Left ventricle myocardium superior (tissue), 1 donor: ENCODE data around the gene SH3PXD2A. TPM values are rescaled to one million over a fixed set of nuclear protein-coding genes. Genes with fewer than 3 reads are reported as not detected.
"Not testable (repeated sequence)": the region's sequence is repeated elsewhere in the genome, so short reads cannot be mapped to it uniquely, and the experiment has no call there.

Experiments used
- ATAC-seq: fragments of 200-7000 bp; cut with Tn5 transposase; one replicate; pipeline ENCODE4 v1.9.1; 2020; ENCODE audit warnings: mild to moderate bottlenecking, moderate library complexity
- DNase-seq: peaks from one replicate; pipeline ENCODE4 v3.0.0-alpha.2; 2020
- intact Hi-C: fragments of 100-400 bp; cut with micrococcal nuclease; formaldehyde crosslinking; loops from one replicate; pipeline ENCODE4 v1.11.0; 2022
- total RNA-seq: library from RNA; stranded (reverse); fragmentation: NEBNext Ultra II Directional; extraction: Animal tissue kit (Norgen Biotek cat#: 25700); gene quantifications from one replicate; pipeline ENCODE4 v1.2.1, GENCODE V29; 2021
- donor health status: DM: no; HTN: yes; CAD: no; lungs with severe emphysema.

The SH3PXD2A gene
- total RNA-seq, 1 donor from 2014 or later, result 28.6 TPM

DNA sequence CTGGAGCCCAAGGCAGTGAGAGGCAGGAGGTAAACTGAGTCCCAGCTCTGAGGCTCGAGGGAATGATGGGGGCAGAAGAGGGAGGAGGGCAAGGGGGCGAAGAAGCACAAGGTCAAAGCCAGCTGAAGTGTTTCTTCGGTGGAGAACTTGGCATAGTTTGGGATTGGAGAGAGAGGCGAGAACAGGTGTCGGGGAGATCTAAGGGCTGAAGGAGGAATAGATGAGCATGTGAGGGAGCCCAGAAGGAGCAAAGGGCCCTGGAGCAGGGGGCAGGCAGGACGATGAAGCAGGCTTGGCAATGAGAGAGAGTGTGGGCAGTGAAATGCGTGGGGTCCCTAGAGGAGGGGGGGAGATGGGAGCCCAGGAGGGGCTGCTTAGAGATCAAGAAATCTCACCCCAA lies 35.9 kb downstream of the SH3PXD2A start:
- no peak for DNase-seq
- ATAC-seq, result no peak

DNA sequence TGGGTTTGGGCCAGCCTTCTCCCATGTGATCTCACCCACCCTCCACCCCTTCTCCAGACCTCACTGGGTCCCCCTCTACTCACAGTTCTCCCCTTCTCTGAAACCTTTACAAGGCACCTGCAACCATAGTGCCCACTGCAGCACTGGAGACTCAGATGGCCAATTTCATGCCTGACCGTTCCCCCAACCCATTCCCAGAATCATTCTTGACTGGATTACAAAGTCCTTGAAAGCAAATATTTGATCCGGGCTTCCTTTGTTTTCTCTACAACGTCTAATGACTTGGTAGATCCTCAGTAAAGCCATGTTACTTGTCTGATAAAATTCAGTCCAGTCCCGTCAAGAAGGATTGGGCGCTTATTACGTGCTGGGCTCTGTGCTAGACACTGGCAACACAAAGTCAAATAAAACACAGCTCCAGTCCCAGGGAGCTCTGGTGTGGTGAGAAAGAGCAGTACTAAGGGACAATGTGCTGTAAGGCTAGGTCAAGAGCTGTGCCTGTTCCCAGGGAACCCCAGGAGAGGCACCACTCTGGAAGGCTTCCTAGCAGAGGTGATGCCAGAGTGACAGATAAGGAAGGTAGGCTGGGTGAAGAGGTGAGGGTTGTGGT lies 36.5 kb downstream of the SH3PXD2A start:
- peak; percentile 24 for DNase-seq
- intact Hi-C loops, result no loop called here
- ATAC-seq, result peak; percentile 13

More for the DNA sequence above, 35.9 kb downstream of the SH3PXD2A start:
- intact Hi-C loops, result no loop called here

DNA sequence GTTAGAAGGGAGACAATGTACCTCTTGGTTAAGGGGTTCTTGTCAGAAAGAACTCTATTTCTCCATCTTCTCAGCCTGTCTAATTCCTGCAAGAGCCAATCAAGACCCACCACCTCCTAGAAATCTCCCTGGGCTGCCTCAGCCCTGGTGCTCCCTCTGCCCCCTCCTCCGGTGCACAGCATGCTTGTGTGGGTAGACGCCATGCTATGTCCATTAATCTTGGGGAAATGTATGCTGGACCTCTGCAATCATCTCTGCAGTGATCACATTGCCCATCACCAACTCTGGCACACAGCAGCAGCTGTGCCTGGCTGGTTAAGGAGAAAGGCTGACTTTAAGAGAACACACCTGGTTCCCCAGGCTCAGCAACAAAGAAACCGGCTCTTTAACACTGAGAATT lies 37.3 kb downstream of the SH3PXD2A start:
- DNase-seq, result peak; percentile 9
- intact Hi-C loops, result no loop called here
- ATAC-seq, result no peak

DNA sequence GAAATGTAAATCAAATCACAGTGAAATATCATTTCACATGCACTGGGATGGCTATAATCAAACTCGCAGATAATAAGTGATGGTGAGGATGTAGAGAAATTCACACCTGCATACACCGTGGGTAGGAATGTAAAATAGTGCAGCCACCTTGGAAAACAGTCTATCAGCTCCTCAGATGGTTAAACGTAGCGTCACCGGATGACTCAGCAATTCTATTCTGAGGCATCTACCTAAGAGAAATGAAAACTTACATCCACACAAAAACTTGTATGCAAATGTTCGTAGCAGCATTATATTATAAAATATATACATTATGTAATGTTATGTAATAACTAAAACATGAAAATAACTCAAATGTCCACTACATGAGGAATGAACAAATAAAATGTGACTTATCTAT lies 38.9 kb downstream of the SH3PXD2A start:
- intact Hi-C loops, result no loop called here
- DNase-seq (no peak), ATAC-seq (no peak)

DNA sequence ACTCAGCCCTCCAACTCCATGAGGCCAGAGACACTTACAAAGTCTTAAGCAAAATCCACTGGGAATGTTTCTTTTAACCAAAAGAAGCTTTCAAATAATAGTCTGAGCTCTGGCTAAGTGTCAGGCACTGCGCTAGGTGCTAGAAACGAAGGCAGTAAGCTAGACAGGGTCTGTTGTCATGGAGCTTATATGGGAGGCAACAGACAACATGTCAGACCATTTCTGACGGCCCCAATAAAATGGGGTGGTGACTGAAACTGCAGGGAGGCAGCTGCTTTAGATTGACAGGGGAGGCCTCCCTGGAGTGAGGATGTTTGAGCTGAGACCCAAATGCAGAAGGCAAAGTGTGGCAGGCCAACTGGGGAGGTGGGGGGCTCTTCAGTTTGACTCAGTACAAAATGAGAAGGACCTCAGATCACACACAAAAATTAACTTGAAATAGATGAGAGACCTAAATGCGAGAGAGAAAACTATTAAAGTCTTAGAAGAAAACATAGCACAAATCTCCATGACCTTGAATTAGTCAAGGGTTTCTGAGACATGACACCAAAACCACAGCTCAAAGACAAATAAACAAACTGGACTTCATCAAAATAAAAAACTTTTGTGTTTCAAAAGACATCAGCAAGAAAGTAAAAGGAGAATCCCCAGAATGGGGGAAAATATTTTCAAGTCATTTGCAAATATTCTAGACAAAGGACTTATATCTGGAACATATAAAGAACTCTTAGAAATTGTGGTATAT lies 40.6 kb downstream of the SH3PXD2A start:
- DNase-seq, result no peak
- no peak for ATAC-seq
- intact Hi-C loops, result no loop called here

DNA sequence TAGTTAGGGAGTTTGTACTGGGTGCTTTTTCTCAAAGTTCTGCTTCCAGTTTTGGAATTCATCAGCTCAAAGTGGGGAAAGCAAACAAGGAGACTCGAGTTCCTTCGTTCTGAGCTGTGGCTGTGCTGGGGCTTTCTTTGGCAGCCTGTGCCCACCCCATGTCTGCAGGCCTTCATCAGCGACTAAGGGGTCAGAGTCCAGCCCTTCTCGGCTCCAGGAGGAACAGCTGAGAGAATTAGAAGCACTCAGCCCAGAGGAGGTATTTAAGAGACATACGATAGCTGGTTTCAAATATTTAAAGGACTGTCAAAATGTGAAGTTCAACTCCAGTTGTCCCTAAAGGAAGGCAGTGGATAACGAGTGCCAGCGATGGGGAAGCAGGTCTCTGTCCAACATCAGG lies 41.3 kb downstream of the SH3PXD2A start:
- ATAC-seq (no peak), DNase-seq (no peak)
- intact Hi-C loops, result no loop called here

DNA sequence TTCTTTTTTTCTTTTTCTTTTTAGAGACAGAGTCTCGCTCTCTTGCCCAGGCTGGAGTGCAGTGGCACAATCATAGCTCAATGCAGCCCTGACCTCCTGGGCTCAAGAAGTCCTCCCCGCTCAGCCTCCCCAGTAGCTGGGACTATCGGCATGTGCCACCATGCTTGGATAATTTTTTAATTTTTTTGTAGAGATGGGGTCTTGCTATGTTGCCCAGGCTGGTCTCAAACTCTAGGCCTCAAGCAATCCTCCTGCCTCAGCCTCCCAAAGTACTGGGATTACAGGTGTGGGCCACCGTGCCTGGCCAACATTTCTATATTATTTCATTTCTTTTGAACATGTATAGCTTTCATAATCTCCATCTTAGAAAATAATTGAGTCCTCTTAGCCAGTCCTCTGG lies 42.1 kb downstream of the SH3PXD2A start:
- not testable (repeated sequence) for DNase-seq, ATAC-seq

DNA sequence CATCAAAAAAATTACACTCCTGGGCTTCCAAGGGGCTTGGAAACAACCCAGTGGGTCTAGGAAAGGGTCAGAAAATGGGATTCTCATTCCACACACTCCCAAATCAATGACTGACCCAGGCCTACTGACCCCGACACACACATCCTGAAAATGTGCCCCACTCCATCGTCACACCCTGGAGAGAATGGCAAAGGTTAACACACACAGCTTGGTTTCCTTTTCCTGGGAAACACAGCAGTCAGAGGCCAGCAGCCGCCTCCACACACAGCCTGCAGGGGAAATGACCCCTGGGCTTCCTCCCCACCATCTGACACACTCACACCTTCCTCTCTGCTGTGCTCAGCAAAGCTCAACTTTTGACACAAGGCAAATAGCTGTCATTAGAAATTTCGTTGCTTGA lies 42.9 kb downstream of the SH3PXD2A start:
- intact Hi-C loops, result no loop called here
- DNase-seq (peak; percentile 21), ATAC-seq (peak; percentile 8)

More for the DNA sequence above, 42.1 kb downstream of the SH3PXD2A start:
- intact Hi-C loops, result not testable (repeated sequence)

DNA sequence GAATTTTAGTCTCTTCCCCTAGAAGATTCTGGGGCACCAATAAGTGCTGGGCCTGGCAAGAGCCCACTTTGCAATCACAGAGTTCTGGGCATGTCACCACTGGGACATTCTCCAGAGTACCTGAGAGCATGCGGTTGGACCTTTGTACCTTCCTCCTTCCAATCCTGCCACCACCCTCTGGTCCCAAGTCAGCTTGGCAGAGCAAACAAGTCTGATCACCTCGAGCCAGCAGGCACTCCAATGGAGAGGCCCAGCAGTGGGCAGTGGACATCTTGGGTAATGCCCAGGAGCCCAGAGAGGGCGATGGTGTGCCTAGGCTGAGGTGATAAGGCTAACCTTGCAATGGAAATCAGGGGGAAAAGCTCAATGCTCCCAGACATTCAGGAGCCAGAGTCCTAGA lies 43.4 kb downstream of the SH3PXD2A start:
- ATAC-seq, result peak; percentile 58
- intact Hi-C loops, result no loop called here
- DNase-seq, result peak; percentile 28

DNA sequence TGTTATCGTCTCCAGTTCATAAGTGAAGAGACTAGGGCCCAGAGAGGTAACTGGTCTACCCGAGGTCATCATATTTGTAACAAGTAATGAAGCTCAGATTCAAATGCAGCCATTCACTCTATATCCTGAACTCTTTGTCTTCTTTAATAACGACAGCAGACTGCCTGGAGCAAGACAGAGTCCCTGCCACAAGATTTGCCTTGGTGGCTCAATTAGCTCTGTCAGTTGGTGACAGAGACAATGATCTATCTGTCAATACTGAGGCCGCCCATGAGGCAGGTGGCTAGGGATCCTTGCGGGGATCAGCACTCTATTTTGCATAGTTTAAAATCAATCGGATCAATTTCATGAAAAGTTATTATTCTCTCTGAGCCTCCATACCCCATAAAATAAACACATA lies 43.9 kb downstream of the SH3PXD2A start:
- DNase-seq (no peak), ATAC-seq (no peak)
- intact Hi-C loops, result no loop called here

DNA sequence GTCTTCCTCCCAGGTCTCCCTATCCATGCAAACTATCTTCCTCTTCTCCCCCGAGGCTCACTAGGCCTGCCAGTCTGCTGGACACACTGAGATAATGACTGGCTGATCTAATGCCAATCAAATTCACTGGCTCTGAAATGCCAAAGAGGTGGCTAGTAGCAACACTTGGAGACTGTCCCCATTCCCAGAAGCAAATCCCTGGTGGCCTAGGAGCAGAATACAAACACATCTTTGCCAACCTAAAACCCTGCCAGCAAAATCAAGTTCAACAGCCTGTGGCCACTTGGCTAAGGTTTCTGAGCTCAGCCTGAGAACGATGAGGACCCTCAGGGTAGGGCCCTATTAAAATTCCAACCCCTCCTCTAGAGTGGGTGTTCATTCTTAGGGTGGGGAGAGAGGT lies 46.6 kb downstream of the SH3PXD2A start:
- DNase-seq (no peak), ATAC-seq (peak; percentile 36)
- intact Hi-C loops, result no loop called here

DNA sequence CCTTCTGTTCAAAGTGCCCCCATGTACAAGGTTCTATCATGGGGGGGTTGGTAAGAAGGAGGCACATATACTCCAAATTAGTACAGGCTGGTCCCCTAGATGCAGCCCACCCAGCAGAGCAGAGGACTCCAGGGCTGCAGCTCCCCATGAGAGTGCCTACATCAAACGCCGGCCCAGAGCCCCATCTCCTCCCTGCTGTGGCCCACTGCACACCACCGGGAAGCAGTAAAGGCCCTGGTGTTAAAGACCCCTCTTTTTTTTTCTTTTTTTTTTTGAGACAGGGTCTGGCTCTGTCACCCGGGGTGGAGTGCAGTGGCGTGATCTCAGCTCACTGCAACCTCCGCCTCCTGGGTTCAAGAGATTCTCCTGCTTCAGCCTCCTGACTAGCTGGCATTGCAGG lies 47.4 kb downstream of the SH3PXD2A start:
- intact Hi-C loops, result no loop called here
- ATAC-seq (no peak), DNase-seq (no peak)

DNA sequence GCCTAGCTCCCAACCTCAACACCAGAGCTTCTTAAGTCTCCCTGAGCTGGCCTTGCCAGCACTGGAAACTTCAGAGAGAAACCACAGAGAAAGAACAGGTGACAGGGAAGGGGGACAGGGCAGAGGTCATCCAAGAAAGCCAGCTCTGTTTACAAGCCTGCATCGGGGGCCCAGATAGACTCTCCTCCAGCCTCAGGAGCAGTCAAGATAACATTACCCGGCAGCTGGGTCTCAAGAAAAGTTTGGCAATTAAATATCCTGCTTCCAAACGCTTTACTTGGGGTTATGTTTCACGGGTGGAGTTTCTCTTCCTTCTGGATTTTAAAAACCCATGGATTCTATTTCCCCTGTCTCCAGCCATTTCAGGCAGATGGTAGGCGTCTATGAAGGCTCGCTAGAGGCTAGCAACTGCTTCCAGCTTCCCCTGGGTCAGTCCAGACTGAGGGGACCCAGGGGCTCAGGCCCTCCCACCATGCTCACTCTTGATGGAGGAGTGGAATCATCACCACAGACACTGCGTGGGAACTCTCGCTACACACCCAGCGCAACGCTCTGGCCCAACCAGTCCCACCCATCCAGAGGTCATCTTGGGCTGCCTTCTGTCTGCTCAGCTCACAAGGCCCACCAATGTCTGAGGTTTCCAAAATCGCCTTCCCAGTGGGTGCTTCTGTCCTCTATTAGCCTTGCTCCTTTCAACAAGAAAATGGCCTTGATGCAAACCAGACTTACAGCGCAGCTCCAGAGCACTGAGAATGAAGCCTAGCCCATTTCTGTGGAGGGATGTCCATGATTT lies 48.8 kb downstream of the SH3PXD2A start:
- intact Hi-C loops, result no loop called here
- ATAC-seq, result peak; percentile 85
- DNase-seq, result peak; percentile 54

DNA sequence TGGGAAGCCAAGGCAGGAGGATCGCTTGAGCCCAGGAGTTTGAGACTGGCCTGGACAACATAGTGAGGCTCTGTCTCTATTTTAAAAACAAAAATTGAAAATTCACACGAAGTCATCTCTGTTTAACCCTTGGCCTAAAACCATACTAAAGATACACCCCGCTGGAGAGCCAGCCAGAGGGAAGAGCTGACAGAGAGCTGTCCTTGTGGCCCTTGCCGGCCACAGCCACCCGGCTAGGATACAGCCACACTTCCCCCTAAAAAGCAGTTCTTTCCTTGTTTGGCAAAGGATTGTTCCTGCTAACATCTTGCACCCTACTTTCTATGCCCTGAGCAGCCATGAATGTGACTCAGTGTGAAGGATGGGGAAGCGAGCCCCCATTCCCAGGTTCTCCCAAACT lies 49.6 kb downstream of the SH3PXD2A start:
- intact Hi-C loops, result no loop called here
- DNase-seq, result no peak
- ATAC-seq, result no peak

DNA sequence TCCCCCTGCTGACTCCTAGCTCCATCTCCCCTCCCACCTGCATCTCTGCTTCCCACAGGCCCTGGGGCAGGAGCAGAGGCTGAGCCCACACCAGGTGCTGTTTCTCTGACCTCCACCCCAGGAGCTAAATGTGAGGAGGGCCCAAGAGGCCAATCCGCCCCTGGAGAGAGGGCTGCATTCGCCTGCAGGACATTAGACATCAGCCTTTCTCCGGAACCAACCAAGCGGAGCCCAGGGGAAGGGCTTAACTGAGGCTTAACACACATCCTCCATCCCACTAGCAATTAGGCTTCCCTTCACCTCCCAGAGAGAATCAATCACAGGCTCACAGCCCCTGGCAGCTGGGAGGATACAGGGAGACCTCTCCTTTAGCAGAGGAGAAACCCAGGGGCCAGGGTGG lies 50.5 kb downstream of the SH3PXD2A start:
- intact Hi-C loops, result no loop called here
- DNase-seq, result peak; percentile 12
- ATAC-seq, result no peak

DNA sequence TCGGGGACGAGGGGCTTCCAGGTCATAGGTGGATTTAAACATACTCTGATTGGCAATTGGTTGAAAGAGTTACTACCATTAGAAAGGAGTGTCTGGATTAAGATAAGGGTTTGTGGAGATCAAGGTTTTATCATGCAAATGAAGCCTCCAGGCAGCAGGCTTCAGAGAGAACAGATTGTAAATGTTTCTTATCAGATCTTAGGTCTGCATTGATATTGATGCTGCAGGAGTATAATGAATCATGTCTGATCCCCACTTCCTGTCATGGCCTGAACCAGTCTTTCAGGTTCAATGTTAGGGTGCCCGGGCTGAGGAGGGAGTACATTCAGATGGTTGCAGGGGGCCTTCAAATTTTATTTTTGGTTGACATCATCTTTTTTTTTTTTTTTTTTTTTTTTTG lies 51.4 kb downstream of the SH3PXD2A start:
- DNase-seq (peak; percentile 16), ATAC-seq (no peak)
- intact Hi-C loops, result no loop called here

DNA sequence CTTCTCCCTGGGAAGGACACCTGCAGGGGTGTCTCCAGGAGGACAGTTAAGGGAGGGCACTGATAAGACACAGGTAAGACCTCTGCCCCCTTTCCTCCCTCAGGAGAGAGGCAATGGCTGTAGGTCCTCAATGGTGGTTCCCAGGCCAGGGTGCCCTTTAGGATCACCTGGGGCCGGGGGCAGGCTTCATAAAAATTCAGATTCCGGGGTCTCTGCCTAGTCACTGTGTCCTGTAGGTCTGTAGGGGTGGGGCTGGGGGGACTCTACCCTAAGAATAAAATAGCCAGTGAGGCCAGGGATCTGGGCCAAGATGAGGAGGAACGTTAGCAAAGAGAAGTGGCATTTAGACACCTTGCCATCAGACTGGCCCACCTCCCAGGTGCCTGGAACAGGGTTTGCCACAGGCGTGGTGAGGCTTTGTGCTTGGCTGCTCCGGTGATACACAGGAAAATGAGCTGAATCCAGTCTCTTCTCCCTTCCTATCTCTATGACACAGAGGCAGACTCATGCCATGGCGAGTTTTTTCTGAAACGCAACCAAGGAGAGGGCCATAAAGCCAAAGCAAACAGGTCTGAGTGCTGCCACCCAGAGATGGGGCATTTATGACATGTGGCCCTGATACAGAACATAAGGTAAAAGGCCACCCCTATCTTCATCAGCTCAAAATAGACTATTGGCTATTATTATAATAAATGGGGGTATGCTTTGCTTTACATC lies 52.6 kb downstream of the SH3PXD2A start:
- intact Hi-C loops, result no loop called here
- no peak for ATAC-seq
- DNase-seq, result peak; percentile 14

DNA sequence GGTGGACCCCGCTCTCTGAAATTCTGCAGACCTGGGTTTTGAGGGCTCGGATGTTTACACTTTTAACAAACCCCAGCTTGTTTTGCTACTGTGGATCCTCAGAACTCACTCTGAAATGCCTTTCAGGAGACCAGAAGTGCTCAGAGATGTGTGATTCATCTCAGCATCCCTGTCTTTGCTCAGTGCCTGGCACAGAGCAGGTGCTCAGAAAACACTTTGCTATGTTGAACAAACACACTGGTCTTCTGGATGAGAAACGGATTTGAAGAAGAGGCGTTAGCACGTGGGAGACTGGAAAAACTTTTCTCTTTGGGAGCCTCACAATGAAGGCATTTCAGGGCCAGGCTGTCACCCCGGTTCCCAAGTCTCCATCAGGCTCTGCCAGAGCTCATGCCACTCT lies 53.3 kb downstream of the SH3PXD2A start:
- ATAC-seq, result no peak
- intact Hi-C loops, result no loop called here
- DNase-seq, result peak; percentile 2

DNA sequence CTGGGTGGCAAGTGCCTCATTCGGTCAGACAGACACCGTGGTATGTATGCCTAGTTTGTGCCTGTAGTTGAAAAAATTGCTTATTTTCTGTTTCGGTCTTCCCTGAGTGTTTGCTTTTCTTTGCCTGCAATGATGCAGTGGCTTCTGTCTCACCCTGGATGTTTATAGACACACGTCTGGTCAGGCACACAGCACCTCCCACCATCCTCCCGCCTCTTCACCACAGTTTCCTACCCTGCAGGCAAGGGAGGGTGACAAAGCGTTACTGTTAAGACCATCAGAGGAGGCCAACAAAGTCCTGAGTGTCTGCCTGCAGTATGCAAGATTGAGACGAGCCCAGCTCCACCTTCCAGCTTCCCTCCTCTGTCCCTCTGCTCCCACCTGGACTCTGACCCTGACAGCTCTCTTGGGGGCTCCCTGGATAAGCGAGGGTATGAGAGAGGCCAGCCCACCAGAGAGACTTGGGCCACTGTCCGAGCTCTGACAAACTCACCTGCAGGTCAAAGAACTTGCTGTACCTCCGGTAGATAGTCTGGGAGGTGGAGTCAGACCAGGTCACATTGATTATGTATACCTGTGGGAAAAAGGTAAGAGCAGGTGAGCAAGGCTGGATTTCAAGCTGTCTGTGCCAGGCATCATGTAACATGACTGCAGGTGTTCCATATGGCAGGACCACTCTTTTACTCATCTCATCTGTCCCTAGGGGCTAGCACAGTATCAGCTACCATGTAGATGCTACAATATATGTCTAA lies 54.4 kb downstream of the SH3PXD2A start:
- ATAC-seq (peak; percentile 18), DNase-seq (peak; percentile 3)
- intact Hi-C loops, result no loop called here
